GM11168 (cell line): Measurements from ENCODE around the gene RNF130.
"Not testable (repeated sequence)": the region's sequence is repeated elsewhere in the genome, so short reads cannot be mapped to it uniquely, and the experiment has no call there.

Source experiments
- in situ Hi-C: fragments of 300-500 bp; cut with MboI; formaldehyde crosslinking; loops from one replicate; pipeline ENCODE4 v1.12.0; 2022; ENCODE audit warnings: low sequenced_read_pairs; ENCODE audit not compliant: unreplicated experiment

The RNF130 gene

GRCh38 chr5:179986328-179986727 lies 85.2 kb downstream of the RNF130 start:
- in situ Hi-C loops, result no loop called here

GRCh38 chr5:179981636-179982035 lies 89.9 kb downstream of the RNF130 start:
- in situ Hi-C loops, result no loop called here

GRCh38 chr5:179980767-179981166 lies 90.8 kb downstream of the RNF130 start:
- in situ Hi-C loops, result no loop called here

GRCh38 chr5:179978792-179979191 lies 92.8 kb downstream of the RNF130 start:
- in situ Hi-C loops, result no loop called here

GRCh38 chr5:179975713-179976134 lies 95.8 kb downstream of the RNF130 start:
- in situ Hi-C loops, result no loop called here

GRCh38 chr5:179974946-179975712 lies 96.4 kb downstream of the RNF130 start:
- in situ Hi-C loops, result no loop called here

- in situ Hi-C loops, result no loop called here
Measured at GRCh38 chr5:179974246-179974945, 97.2 kb downstream of the RNF130 start.

- in situ Hi-C loops, result no loop called here
Measured at GRCh38 chr5:179973391-179973790, 98.2 kb downstream of the RNF130 start.

GRCh38 chr5:179969110-179969509 lies 102.4 kb downstream of the RNF130 start:
- in situ Hi-C loops, result no loop called here

- in situ Hi-C loops, result no loop called here
Measured at GRCh38 chr5:179967489-179967888, 104.1 kb downstream of the RNF130 start.

- in situ Hi-C loops, result no loop called here
Measured at GRCh38 chr5:179964015-179964414, 107.5 kb downstream of the RNF130 start.

GRCh38 chr5:179963375-179963774 lies 108.2 kb downstream of the RNF130 start:
- in situ Hi-C loops, result no loop called here

- in situ Hi-C loops, result no loop called here
Measured at GRCh38 chr5:179960204-179960831, 111.2 kb downstream of the RNF130 start.

GRCh38 chr5:179959641-179960040 lies 111.9 kb downstream of the RNF130 start:
- in situ Hi-C loops, result no loop called here

DNA sequence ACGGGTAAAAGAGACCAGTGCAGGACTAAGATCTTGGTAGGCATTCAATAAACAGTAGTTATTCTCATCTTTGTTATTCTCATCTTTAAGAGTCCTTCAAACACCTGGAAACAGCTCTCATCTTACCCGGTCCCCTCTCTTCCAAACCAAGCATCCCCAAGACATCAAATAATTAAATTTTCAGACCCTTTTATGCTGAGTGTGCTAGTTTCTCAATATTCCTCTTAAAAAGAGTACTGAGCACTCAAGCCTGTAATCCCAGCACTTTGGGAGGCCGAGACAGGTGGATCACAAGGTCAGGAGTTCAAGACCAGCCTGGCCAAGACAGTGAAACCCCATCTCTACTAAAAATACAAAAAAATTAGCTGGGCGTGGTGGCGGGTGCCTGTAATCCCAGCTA lies 112.4 kb downstream of the RNF130 start:
- in situ Hi-C loops, result not testable (repeated sequence)

DNA sequence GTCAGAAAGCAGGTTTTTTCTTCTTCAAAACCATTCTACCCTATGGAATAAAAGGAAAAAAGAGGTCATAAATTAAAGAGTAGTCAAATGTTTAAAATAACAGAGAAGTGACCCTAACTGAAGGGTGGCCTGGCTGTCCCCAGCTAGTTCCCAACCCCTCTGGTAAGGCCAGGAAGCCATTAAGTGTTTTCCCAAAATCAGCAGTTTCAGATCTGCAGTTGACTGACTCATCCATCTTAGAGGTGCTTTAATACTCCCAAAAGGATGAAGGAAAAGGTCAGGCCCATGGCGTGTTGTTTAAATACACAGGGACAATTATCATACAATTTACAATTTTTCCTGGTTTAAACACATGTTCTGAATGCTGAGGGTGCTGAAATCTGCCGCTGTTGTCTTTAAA lies 115.9 kb downstream of the RNF130 start:
- in situ Hi-C loops, result no loop called here

DNA sequence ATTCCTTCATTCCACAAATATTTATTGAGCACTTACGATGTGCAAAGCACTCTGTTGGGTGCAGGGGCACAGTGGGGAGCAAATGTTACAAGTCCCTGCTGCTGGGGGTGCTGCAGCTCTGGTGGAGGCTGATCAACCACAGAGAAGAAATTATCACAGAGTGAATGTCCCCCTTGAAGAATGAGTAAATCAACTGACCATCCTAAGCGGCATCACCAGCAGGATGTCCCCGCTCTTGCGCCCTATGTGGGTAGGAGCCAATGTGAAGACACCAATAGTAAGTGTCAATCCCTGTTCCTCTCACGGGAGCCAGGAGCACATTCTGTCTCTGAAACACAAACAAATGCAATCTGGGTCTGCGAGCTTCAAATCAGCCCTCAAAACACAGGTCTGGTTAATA lies 116.5 kb downstream of the RNF130 start:
- in situ Hi-C loops, result no loop called here

DNA sequence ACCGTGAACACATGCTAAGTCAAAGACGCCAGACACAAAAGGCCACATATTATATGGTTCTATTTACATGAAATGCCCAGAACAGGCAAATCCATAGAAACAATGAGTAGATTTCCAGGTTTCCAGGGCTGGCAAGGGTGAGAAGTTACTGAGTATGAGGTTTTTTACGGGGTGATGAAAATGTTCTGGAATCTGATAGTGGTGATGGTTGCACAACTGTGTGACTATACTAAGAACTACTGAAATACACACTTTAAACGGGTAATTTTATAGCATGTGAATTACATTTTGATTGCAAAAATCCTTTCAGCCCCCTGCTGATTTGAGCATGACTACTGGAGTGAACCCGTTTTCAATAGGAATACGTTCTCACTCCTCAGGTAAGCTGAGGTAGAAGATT lies 117.1 kb downstream of the RNF130 start:
- in situ Hi-C loops, result no loop called here

DNA sequence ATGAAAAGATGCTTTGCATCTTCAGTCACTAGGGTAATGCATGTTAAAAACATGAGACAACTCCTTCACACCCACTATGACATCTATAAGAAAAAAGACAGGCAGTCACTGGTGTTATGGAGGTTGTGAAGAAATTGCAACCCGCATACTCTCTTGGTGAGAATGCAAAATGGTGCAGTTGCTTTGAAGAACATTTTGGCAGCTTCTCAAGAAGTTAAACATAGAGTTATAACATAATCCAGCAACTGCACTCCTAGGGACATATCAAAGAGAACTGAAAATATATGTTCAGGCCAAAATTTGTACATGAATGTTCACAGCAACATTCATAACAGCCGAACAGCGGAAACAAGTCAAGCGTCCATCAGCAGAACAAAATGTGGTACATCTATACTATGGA lies 117.6 kb downstream of the RNF130 start:
- in situ Hi-C loops, result no loop called here

DNA sequence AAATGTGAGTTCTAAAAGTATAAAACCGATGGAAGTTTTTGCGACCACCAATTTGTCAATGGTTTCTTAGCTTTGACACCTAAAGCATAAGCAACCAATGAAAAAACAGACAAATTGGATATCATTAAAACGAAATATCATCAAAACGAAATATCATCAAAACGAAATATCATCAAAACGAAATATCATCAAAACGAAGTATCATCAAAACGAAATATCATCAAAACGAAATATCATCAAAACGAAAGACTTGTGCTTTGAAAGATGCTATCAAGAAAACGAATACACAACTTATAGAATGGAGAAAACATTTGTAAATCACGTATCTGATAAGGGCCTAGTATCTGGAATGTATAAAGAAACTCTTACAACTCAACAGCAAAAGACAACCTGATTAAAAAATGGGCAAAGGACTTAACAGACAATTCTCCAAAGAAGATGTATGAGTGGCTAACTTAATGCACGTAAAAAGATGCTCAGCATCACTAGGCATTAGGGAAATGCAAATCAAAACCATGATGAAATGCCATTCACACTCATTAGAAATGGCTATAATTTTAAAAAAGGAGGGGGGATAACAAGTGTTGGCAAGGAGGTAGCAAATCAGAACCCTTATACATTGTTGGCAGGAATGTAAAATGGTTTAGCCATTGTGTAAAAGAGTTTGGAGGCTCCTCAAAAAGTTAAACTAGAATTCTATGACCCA lies 134.4 kb downstream of the RNF130 start:
- in situ Hi-C loops, result no loop called here
